Measurements from ENCODE around the gene HYDIN.

Gene HYDIN

GRCh38 chr16:70765491-70765890, 465.0 kb downstream of the HYDIN start:
- TF ChIP-seq CTCF (IDR thresholded peaks at IDR 0.05; ENCODE audit: low read depth, low read length, missing control alignments), result no peak
- H3K4me3 ChIP-seq (ENCODE audit: low read depth, low read length), result no peak overlapping the region
- no peak for DNase-seq (ENCODE audit: low read depth)

- no peak for DNase-seq (ENCODE audit: low read depth)
- no peak for TF ChIP-seq CTCF (IDR thresholded peaks at IDR 0.05; ENCODE audit: low read depth, low read length, missing control alignments)
- no peak overlapping the region for H3K4me3 ChIP-seq (ENCODE audit: low read depth, low read length)
Observed at GRCh38 chr16:70764632-70765031, 465.9 kb downstream of the HYDIN start.

GRCh38 chr16:70760221-70760620, 470.3 kb downstream of the HYDIN start:
- no peak for TF ChIP-seq CTCF (IDR thresholded peaks at IDR 0.05; ENCODE audit: low read depth, low read length, missing control alignments)
- no peak overlapping the region for H3K4me3 ChIP-seq (ENCODE audit: low read depth, low read length)
- no peak for DNase-seq (ENCODE audit: low read depth)

- no peak overlapping the region for H3K4me3 ChIP-seq (ENCODE audit: low read depth, low read length)
- no peak for DNase-seq (ENCODE audit: low read depth)
- TF ChIP-seq CTCF (IDR thresholded peaks at IDR 0.05; ENCODE audit: low read depth, low read length, missing control alignments), result no peak
Observed at GRCh38 chr16:70759666-70760065, 470.9 kb downstream of the HYDIN start.

GRCh38 chr16:70758786-70759185, 471.7 kb downstream of the HYDIN start:
- DNase-seq (ENCODE audit: low read depth), result no peak
- no peak overlapping the region for H3K4me3 ChIP-seq (ENCODE audit: low read depth, low read length)
- TF ChIP-seq CTCF (IDR thresholded peaks at IDR 0.05; ENCODE audit: low read depth, low read length, missing control alignments), result no peak
